OCI-LY1 (cell line): ENCODE data around the gene DENND6A.

Experiments
- CTCF ChIP-seq: fragments of 200-600 bp; sonication (generic), shearing (Covaris generic); IDR thresholded peaks from 2 replicates; pipeline ENCODE4 v1.5.1; 2017; ENCODE audit warnings: mild to moderate bottlenecking, antibody characterized with exemption, low read length, moderate library complexity, mixed read lengths
- EZH2 ChIP-seq: fragments of 200-600 bp; sonication (generic), shearing (Covaris generic); IDR thresholded peaks from 2 replicates; pipeline ENCODE4 v1.8.0; 2017; ENCODE audit warnings: borderline replicate concordance, mixed run types, mild to moderate bottlenecking, antibody characterized with exemption, low read length, moderate library complexity, mixed read lengths

- no peak for TF ChIP-seq CTCF
- TF ChIP-seq EZH2, result no peak
These were observed 6.7 kb upstream of the DENND6A start for GRCh38 chr3:57699591-57699990.
